CD14-positive monocyte (primary cell): ENCODE measurements around the gene ANKRD9. TPM values are rescaled to one million over a fixed set of nuclear protein-coding genes. Genes with fewer than 3 reads are reported as not detected.

Source experiments
- DNase-seq, 3 donors: peaks; one replicate each; pipeline ENCODE4 v3.0.0-alpha.2; 2011 to 2022
- H2AFZ ChIP-seq: 2 replicates; pipeline ENCODE4 v1.6.0; 2012; ENCODE audit warnings: mild to moderate bottlenecking, low read depth, low read length, inconsistent platforms; ENCODE audit not compliant: insufficient read depth, poor library complexity, severe bottlenecking
- H3K27ac ChIP-seq, 2 donors: 1 replicate in 1 of 2; 2 replicates in 1 of 2; pipeline ENCODE4 v1.5.1; 2012 to 2013; ENCODE audit warnings: low read length in 2 of 2, control low read depth in 1 of 2, inconsistent platforms in 1 of 2, low read depth in 1 of 2, mild to moderate bottlenecking in 1 of 2
- H3K27me3 ChIP-seq, 2 donors: one replicate each; pipeline versions ENCODE4 v1.6.0 to v1.6.1; 2011 to 2013; ENCODE audit warnings: low read length in 2 of 2; ENCODE audit not compliant: control insufficient read depth in 2 of 2, insufficient read depth in 2 of 2
- H3K36me3 ChIP-seq, 2 donors: replicated peaks in 1 of 2; 1 replicate in 1 of 2; 2 replicates in 1 of 2; pipeline versions ENCODE4 v1.5.1 to v1.6.1; 2012 to 2013; ENCODE audit warnings: low read length in 2 of 2, control low read depth in 1 of 2, inconsistent platforms in 1 of 2, mild to moderate bottlenecking in 1 of 2; ENCODE audit not compliant: insufficient read depth in 2 of 2, control insufficient read depth in 1 of 2
- H3K4me1 ChIP-seq, 2 donors: 1 replicate in 1 of 2; 2 replicates in 1 of 2; pipeline versions ENCODE4 v1.5.1 to v1.6.1; 2012 to 2013; ENCODE audit warnings: low read length in 2 of 2, control low read depth in 1 of 2, inconsistent platforms in 1 of 2, mild to moderate bottlenecking in 1 of 2, moderate library complexity in 1 of 2; ENCODE audit not compliant: insufficient read depth in 2 of 2, control insufficient read depth in 1 of 2
- H3K4me2 ChIP-seq: replicated peaks from 2 replicates; pipeline ENCODE3; 2012; ENCODE audit warnings: low read length, moderate library complexity, mild to moderate bottlenecking; ENCODE audit not compliant: poor library complexity, severe bottlenecking; ENCODE audit errors: extremely low read depth
- H3K4me3 ChIP-seq, 3 experiments: fragments of 200-600 bp in 1 of 3; sonication (generic) in 1 of 3; replicated peaks in 1 of 3; 1 replicate in 2 of 3; 2 replicates in 1 of 3; pipeline ENCODE4 v1.5.1; 2011 to 2013; ENCODE audit warnings: low read length in 3 of 3, mild to moderate bottlenecking in 3 of 3, control low read depth in 2 of 3, low read depth in 2 of 3, inconsistent platforms in 1 of 3, moderate library complexity in 1 of 3
- H3K79me2 ChIP-seq: 2 replicates; pipeline ENCODE4 v1.6.0; 2012; ENCODE audit warnings: mild to moderate bottlenecking, control low read depth, inconsistent platforms, low read length, moderate library complexity; ENCODE audit not compliant: insufficient read depth
- H3K9ac ChIP-seq: 2 replicates; pipeline ENCODE4 v1.6.0; 2017; ENCODE audit warnings: low read length, mild to moderate bottlenecking; ENCODE audit not compliant: insufficient read depth, poor library complexity, severe bottlenecking
- H3K9me3 ChIP-seq, 2 donors: replicated peaks in 1 of 2; 1 replicate in 1 of 2; 2 replicates in 1 of 2; pipeline versions ENCODE4 v1.5.1 to v1.6.1; 2012 to 2013; ENCODE audit warnings: low read length in 2 of 2, control low read depth in 1 of 2; ENCODE audit not compliant: control insufficient read depth in 1 of 2, insufficient read depth in 1 of 2
- H4K20me1 ChIP-seq: 2 replicates; pipeline ENCODE4 v1.6.0; 2012; ENCODE audit warnings: mild to moderate bottlenecking, low read length, control low read depth, moderate library complexity; ENCODE audit not compliant: insufficient read depth
- H3K27ac Mint-ChIP-seq, 7 donors: one replicate each; pipeline ENCODE4 v1.8.0; 2020; ENCODE audit warnings: mild to moderate bottlenecking in 7 of 7, mixed read lengths in 7 of 7, moderate library complexity in 6 of 7, inconsistent platforms in 2 of 7
- H3K27me3 Mint-ChIP-seq, 3 donors: one replicate each; pipeline ENCODE4 v1.8.0; 2021 to 2022; ENCODE audit warnings: low read depth in 3 of 3, mild to moderate bottlenecking in 3 of 3, mixed read lengths in 3 of 3, moderate library complexity in 3 of 3, inconsistent platforms in 1 of 3
- H3K36me3 Mint-ChIP-seq, 2 donors: one replicate each; pipeline ENCODE4 v1.8.0; 2020; ENCODE audit warnings: mixed read lengths in 2 of 2, inconsistent platforms in 1 of 2, mild to moderate bottlenecking in 1 of 2
- H3K4me1 Mint-ChIP-seq: one replicate; pipeline ENCODE4 v1.8.0; 2020; ENCODE audit warnings: mild to moderate bottlenecking, mixed read lengths
- H3K4me3 Mint-ChIP-seq, 2 donors: one replicate each; pipeline ENCODE4 v1.8.0; 2020; ENCODE audit warnings: mild to moderate bottlenecking in 2 of 2, mixed read lengths in 2 of 2, moderate library complexity in 1 of 2
- H3K9me3 Mint-ChIP-seq, 7 donors: one replicate each; pipeline ENCODE4 v1.8.0; 2020 to 2022; ENCODE audit warnings: mixed read lengths in 7 of 7, mild to moderate bottlenecking in 6 of 7, moderate library complexity in 6 of 7, inconsistent platforms in 2 of 7
- CTCF ChIP-seq: fragments of 200-600 bp; IDR thresholded peaks from one replicate; pipeline ENCODE4 v1.8.0; 2022; ENCODE audit warnings: antibody characterized with exemption, mild to moderate bottlenecking
- WGBS: methylation state at CpG from one replicate; pipeline ENCODE4 v1.1.5; 2013; ENCODE audit warnings: missing lambda C conversion rate; ENCODE audit not compliant: insufficient coverage; 5-methylcytosine and 5-hydroxymethylcytosine counted together
- intact Hi-C, 2 donors: fragments of 100-400 bp; cut with micrococcal nuclease; formaldehyde crosslinking; loops; one replicate each; pipeline versions ENCODE4 v1.15.0 to v1.15.1; 2023
- polyA plus RNA-seq, 3 donors: library from polyadenylated mRNA; depleted of rRNA in 1 of 3; unstranded in 2 of 3; stranded (reverse) in 1 of 3; fragments of 300-500 nt in 2 of 3; fragments of >200 nt in 1 of 3; fragmentation: Illumina TruSeq in 2 of 3; gene quantifications; 1 replicate in 2 of 3; 2 replicates in 1 of 3; pipeline ENCODE4 v1.2.3, GENCODE V29; 2012 to 2021

Gene ANKRD9
- polyA plus RNA-seq, 3 donors, result 0.43 to 10.8 (median 0.83) TPM

DNA sequence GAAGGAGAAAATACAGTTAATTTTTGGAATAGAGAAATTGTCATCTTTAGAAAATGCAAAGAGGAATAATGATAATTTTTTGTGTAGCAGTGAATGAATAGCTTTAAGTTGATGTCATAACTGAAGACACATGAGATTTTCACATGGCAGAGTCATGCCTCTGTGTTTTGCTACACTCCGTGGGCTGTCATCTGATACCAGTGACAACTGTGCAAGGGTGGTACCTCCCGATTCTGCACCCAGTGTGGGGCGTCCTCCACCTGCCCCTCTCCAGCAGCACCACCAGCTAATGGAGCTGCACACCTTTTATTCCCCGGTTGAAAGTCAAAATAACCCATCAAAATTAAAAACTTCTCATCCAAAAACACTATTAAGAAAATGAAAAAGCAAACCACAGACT, 47.2 kb downstream of the ANKRD9 start:
- TF ChIP-seq CTCF, result no peak
- Histone ChIP-seq H3K9me3 (no peaks in the 10 kb centered on the region), H2AFZ (no peak overlapping the region), H3K4me2 (no peak overlapping the region), H3K4me1 (no peaks in the 10 kb centered on the region), H4K20me1 (no peaks in the 10 kb centered on the region), H3K9ac (no peak overlapping the region), H3K79me2 (no peaks in the 10 kb centered on the region), H3K36me3 (peaks cover 34 to 73% of the 10 kb centered on the region in 2 donors), H3K27me3 (no peaks in the 10 kb centered on the region), H3K4me3 (no peak overlapping the region), H3K27ac (no peak overlapping the region)
- Mint-ChIP-seq H3K36me3 (peaks cover 57 to 77% of the 10 kb centered on the region in 2 donors), H3K4me1 (no peaks in the 10 kb centered on the region), H3K27ac (peak overlapping the region in 1 of 7 donors; percentile 16), H3K27me3 (no peaks in the 10 kb centered on the region), H3K9me3 (no peaks in the 10 kb centered on the region), H3K4me3 (no peak overlapping the region)
- no peak for DNase-seq
- intact Hi-C loops, result no loop called here
- 100% methylated on average over 2 of the region's 4 CpGs for WGBS

- H3K4me1 Mint-ChIP-seq, result no peaks in the 10 kb centered on the region
- Histone ChIP-seq H3K4me2 (no peak overlapping the region), H3K27me3 (no peaks in the 10 kb centered on the region), H3K4me1 (no peaks in the 10 kb centered on the region), H3K4me3 (no peak overlapping the region), H2AFZ (no peak overlapping the region), H4K20me1 (no peaks in the 10 kb centered on the region), H3K36me3 (peaks cover 36 to 73% of the 10 kb centered on the region in 2 donors), H3K9ac (no peak overlapping the region), H3K9me3 (no peaks in the 10 kb centered on the region), H3K27ac (no peak overlapping the region), H3K79me2 (no peaks in the 10 kb centered on the region)
- H3K36me3 Mint-ChIP-seq, result peaks cover 55 to 77% of the 10 kb centered on the region in 2 donors
- peak overlapping the region in 1 of 7 donors; percentile 47 for H3K27ac Mint-ChIP-seq
- intact Hi-C loops, result no loop called here
- H3K27me3 Mint-ChIP-seq, result no peaks in the 10 kb centered on the region
- no peaks in the 10 kb centered on the region for H3K9me3 Mint-ChIP-seq
- DNase-seq, result no peak
- WGBS, result 45% methylated on average over 11 of the region's 14 CpGs
- TF ChIP-seq CTCF, result no peak
- H3K4me3 Mint-ChIP-seq, result no peak overlapping the region
Measured at GRCh38 chr14:102461490-102462338, 47.9 kb downstream of the ANKRD9 start.
